Karpas-422 (cell line): ENCODE results near the gene OSBPL8. TPM values are rescaled to one million over a fixed set of nuclear protein-coding genes. Genes with fewer than 3 reads are reported as not detected.

Experiments used
- DNase-seq: peaks from one replicate; pipeline ENCODE4 v3.0.0-alpha.2; 2015
- H2AFZ ChIP-seq: fragments of 200-600 bp; sonication (generic); 2 replicates; pipeline ENCODE4 v1.6.1; 2014; ENCODE audit warnings: antibody characterized with exemption, low read length, mixed read lengths
- H3K27ac ChIP-seq: fragments of 200-600 bp; sonication (generic); 2 replicates; pipeline ENCODE4 v1.5.1; 2014; ENCODE audit warnings: mild to moderate bottlenecking, low read length, moderate library complexity
- H3K27me3 ChIP-seq: fragments of 200-600 bp; sonication (generic); 2 replicates; pipeline ENCODE4 v1.6.1; 2014; ENCODE audit warnings: low read length, mixed read lengths
- H3K36me3 ChIP-seq: fragments of 200-600 bp; sonication (generic); 2 replicates; pipeline ENCODE4 v1.6.1; 2014; ENCODE audit warnings: low read length, mixed read lengths; ENCODE audit not compliant: insufficient read depth
- H3K4me1 ChIP-seq: fragments of 200-600 bp; sonication (generic); 2 replicates; pipeline ENCODE4 v1.6.1; 2014; ENCODE audit warnings: mild to moderate bottlenecking, low read length, mixed read lengths
- H3K4me2 ChIP-seq: fragments of 200-600 bp; sonication (generic); 2 replicates; pipeline ENCODE4 v1.6.1; 2014; ENCODE audit warnings: low read length, low read depth, mild to moderate bottlenecking; ENCODE audit not compliant: poor library complexity, severe bottlenecking
- H3K4me3 ChIP-seq: fragments of 200-600 bp; sonication (generic); 2 replicates; pipeline ENCODE4 v1.5.1; 2014; ENCODE audit warnings: mild to moderate bottlenecking, antibody characterized with exemption, low read length, mixed read lengths
- H3K79me2 ChIP-seq: fragments of 200-600 bp; sonication (generic); 2 replicates; pipeline ENCODE4 v1.6.1; 2014; ENCODE audit warnings: mild to moderate bottlenecking, low read length, mixed read lengths
- H3K9ac ChIP-seq: fragments of 200-600 bp; sonication (generic); 2 replicates; pipeline ENCODE4 v1.6.0; 2014; ENCODE audit warnings: low read length
- H3K9me2 ChIP-seq: fragments of 200-600 bp; sonication (generic), shearing (Covaris generic); replicated peaks from 2 replicates; pipeline ENCODE4 v1.6.0; 2014; ENCODE audit warnings: mild to moderate bottlenecking, low read length, moderate library complexity; ENCODE audit not compliant: insufficient read depth
- H3K9me3 ChIP-seq: fragments of 300-700, 200-600 bp; sonication (generic); 2 replicates; pipeline ENCODE4 v1.6.1; 2014; ENCODE audit warnings: low read length, mixed read lengths
- H4K20me1 ChIP-seq: fragments of 200-600 bp; sonication (generic); 2 replicates; pipeline ENCODE4 v1.6.1; 2014; ENCODE audit warnings: mild to moderate bottlenecking, antibody characterized with exemption, low read length, low read depth; ENCODE audit not compliant: insufficient read depth
- total RNA-seq: library from RNA; depleted of rRNA; stranded (reverse); fragments of >200 nt; shearing (Covaris generic); gene quantifications from 2 replicates; pipeline ENCODE4 v1.2.3, GENCODE V29; 2014; ENCODE audit warnings: low replicate concordance

OSBPL8 gene
- total RNA-seq, 1 experiment from 2014 or later = 116 TPM

- H4K20me1 ChIP-seq = no peaks in the 10 kb centered on the region
- H3K9me2 ChIP-seq = no peaks in the 10 kb centered on the region
- H3K4me3 ChIP-seq = peak overlapping the region; percentile 39
- H3K27ac ChIP-seq = peak overlapping the region; percentile 80
- H3K79me2 ChIP-seq = peaks cover 88% of the 10 kb centered on the region
- H3K4me1 ChIP-seq = peaks cover 52% of the 10 kb centered on the region
- H3K27me3 ChIP-seq = no peaks in the 10 kb centered on the region
- peak overlapping the region; percentile 62 for H3K4me2 ChIP-seq
- no peaks in the 10 kb centered on the region for H3K9me3 ChIP-seq
- H3K9ac ChIP-seq = peak overlapping the region; percentile 31; the same call in 1 of the 2 replicates
- peak; percentile 65 for DNase-seq
- no peaks in the 10 kb centered on the region for H3K36me3 ChIP-seq
- H2AFZ ChIP-seq = no peak overlapping the region
Observed at GRCh38 chr12:76471579-76471978, 88.0 kb downstream of the OSBPL8 start.

- Histone ChIP-seq H3K27me3 (no peaks in the 10 kb centered on the region), H4K20me1 (no peaks in the 10 kb centered on the region), H3K79me2 (peaks cover 87% of the 10 kb centered on the region), H3K9me3 (no peaks in the 10 kb centered on the region), H3K4me1 (peaks cover 52% of the 10 kb centered on the region), H3K4me2 (peak overlapping the region; percentile 62), H2AFZ (no peak overlapping the region), H3K4me3 (0 out of 2 replicates have a peak overlapping the region, but pooled peaks have one; percentile 39), H3K9me2 (no peaks in the 10 kb centered on the region), H3K27ac (peak overlapping the region; percentile 80), H3K36me3 (no peaks in the 10 kb centered on the region), H3K9ac (no peak overlapping the region)
- peak; percentile 84 for DNase-seq
Observed at GRCh38 chr12:76470028-76470939, 89.3 kb downstream of the OSBPL8 start.

GRCh38 chr12:76464631-76465166 lies 94.9 kb downstream of the OSBPL8 start:
- no peak for DNase-seq
- no peak overlapping the region for H3K27ac ChIP-seq
- H3K79me2 ChIP-seq = peaks cover 98% of the 10 kb centered on the region

GRCh38 chr12:76462668-76463224 lies 96.8 kb downstream of the OSBPL8 start:
- Histone ChIP-seq H3K4me3 (no peak overlapping the region), H3K4me1 (peaks cover 53% of the 10 kb centered on the region), H3K4me2 (no peak overlapping the region), H3K27me3 (no peaks in the 10 kb centered on the region), H2AFZ (no peak overlapping the region), H3K9me3 (no peaks in the 10 kb centered on the region), H3K9me2 (no peaks in the 10 kb centered on the region), H3K79me2 (peaks cover 96% of the 10 kb centered on the region), H3K27ac (peak overlapping the region; percentile 30; the same call in 1 of the 2 replicates), H3K9ac (no peak overlapping the region), H3K36me3 (no peaks in the 10 kb centered on the region), H4K20me1 (no peaks in the 10 kb centered on the region)
- no peak for DNase-seq

More at GRCh38 chr12:76464631-76465166, 94.9 kb downstream of the OSBPL8 start:
- Histone ChIP-seq H3K9me3 (no peaks in the 10 kb centered on the region), H2AFZ (no peak overlapping the region), H3K9me2 (no peaks in the 10 kb centered on the region), H3K4me1 (peaks cover 64% of the 10 kb centered on the region), H3K36me3 (no peaks in the 10 kb centered on the region), H3K4me3 (no peak overlapping the region), H3K4me2 (no peak overlapping the region), H3K9ac (no peak overlapping the region), H4K20me1 (no peaks in the 10 kb centered on the region), H3K27me3 (no peaks in the 10 kb centered on the region)

- H3K4me2 ChIP-seq = no peak overlapping the region
- H3K27ac ChIP-seq = peak overlapping the region; percentile 24
- no peak overlapping the region for H3K9ac ChIP-seq
- H2AFZ ChIP-seq = no peak overlapping the region
- H3K4me1 ChIP-seq = peaks cover 59% of the 10 kb centered on the region
- no peaks in the 10 kb centered on the region for H3K36me3 ChIP-seq
- no peak for DNase-seq
- no peaks in the 10 kb centered on the region for H3K27me3 ChIP-seq
- no peak overlapping the region for H3K4me3 ChIP-seq
- H3K79me2 ChIP-seq = peaks cover 87% of the 10 kb centered on the region
- H3K9me2 ChIP-seq = no peaks in the 10 kb centered on the region
- H3K9me3 ChIP-seq = no peaks in the 10 kb centered on the region
- no peaks in the 10 kb centered on the region for H4K20me1 ChIP-seq
Observed at GRCh38 chr12:76460807-76461206, 98.8 kb downstream of the OSBPL8 start.

- Histone ChIP-seq H3K9ac (no peak overlapping the region), H3K27ac (peak overlapping the region; percentile 47; the same call in 1 of the 2 replicates), H3K79me2 (peaks cover 89% of the 10 kb centered on the region), H4K20me1 (no peaks in the 10 kb centered on the region), H3K4me3 (no peak overlapping the region), H2AFZ (no peak overlapping the region), H3K4me2 (no peak overlapping the region), H3K4me1 (peaks cover 51% of the 10 kb centered on the region), H3K36me3 (peaks cover 9% of the 10 kb centered on the region; the same call in 1 of the 2 replicates), H3K9me3 (no peaks in the 10 kb centered on the region), H3K9me2 (no peaks in the 10 kb centered on the region), H3K27me3 (no peaks in the 10 kb centered on the region)
- DNase-seq = no peak
Observed at GRCh38 chr12:76457818-76458217, 101.8 kb downstream of the OSBPL8 start.

- H3K9me3 ChIP-seq = no peaks in the 10 kb centered on the region
- DNase-seq = no peak
- H3K9ac ChIP-seq = no peak overlapping the region
- H3K79me2 ChIP-seq = peaks cover 89% of the 10 kb centered on the region
- no peak overlapping the region for H3K4me2 ChIP-seq
- peak overlapping the region; percentile 47 for H3K27ac ChIP-seq
- no peaks in the 10 kb centered on the region for H4K20me1 ChIP-seq
- H3K4me3 ChIP-seq = no peak overlapping the region
- peaks cover 44% of the 10 kb centered on the region for H3K4me1 ChIP-seq
- no peaks in the 10 kb centered on the region for H3K9me2 ChIP-seq
- no peak overlapping the region for H2AFZ ChIP-seq
- no peaks in the 10 kb centered on the region for H3K27me3 ChIP-seq
- peaks cover 11% of the 10 kb centered on the region; the same call in 1 of the 2 replicates for H3K36me3 ChIP-seq
Observed at GRCh38 chr12:76457010-76457409, 102.6 kb downstream of the OSBPL8 start.
